PC-9 (cell line): Measurements from ENCODE around the gene SOX5.

ENCODE experiments used
- CTCF ChIP-seq: fragments of 200-600 bp; sonication (generic); conservative IDR thresholded peaks from 2 replicates; pipeline ENCODE4 v1.6.1; 2017; ENCODE audit warnings: mixed run types, antibody characterized with exemption, mild to moderate bottlenecking, moderate library complexity
- EZH2 ChIP-seq: fragments of 200-600 bp; sonication (generic); IDR thresholded peaks from 2 replicates; pipeline ENCODE4 v1.8.0; 2017; ENCODE audit warnings: antibody characterized with exemption, low read depth

GRCh38 chr12:23655112-23655511 lies 294.4 kb downstream of the SOX5 start:
- TF ChIP-seq EZH2, result no peak
- TF ChIP-seq CTCF, result no peak
